Naive thymus-derived CD4-positive, alpha-beta T cell (primary cell): ENCODE results near the gene SEMA4D. TPM values are rescaled to one million over a fixed set of nuclear protein-coding genes. Genes with fewer than 3 reads are reported as not detected.
"Not testable (repeated sequence)": the region's sequence is repeated elsewhere in the genome, so short reads cannot be mapped to it uniquely, and the experiment has no call there.

Experiments
- ATAC-seq: fragments of 150-1000 bp; cut with Tn5 transposase; 2 replicates; pipeline ENCODE4 v1.10.0; 2021; ENCODE audit warnings: mild to moderate bottlenecking, moderate library complexity
- CTCF ChIA-PET: fragments of 350-600 bp; sonication (Branson Sonifier 250); formaldehyde crosslinking; loops from one replicate; lab custom pipeline; 2021; ENCODE audit warnings: antibody characterized with exemption; lab: Charles Lee
- POLR2A ChIA-PET: fragments of 350-600 bp; sonication (Branson Sonifier 250); formaldehyde crosslinking; loops from one replicate; lab custom pipeline; 2021; ENCODE audit warnings: antibody characterized with exemption, inconsistent platforms; lab: Charles Lee
- DNase-seq, 9 donors: peaks; one replicate each; pipeline versions ENCODE4 v3.0.0 to v3.0.0-alpha.2; 2020 to 2022; ENCODE audit warnings: mixed read lengths in 1 of 9
- H3K27ac ChIP-seq: one replicate; pipeline ENCODE4 v1.7.0; 2013; ENCODE audit warnings: mild to moderate bottlenecking, low read depth, low read length, moderate library complexity
- H3K27me3 ChIP-seq, 2 donors: one replicate each; pipeline ENCODE4 v1.7.0; 2013; ENCODE audit warnings: low read length in 2 of 2, mild to moderate bottlenecking in 2 of 2, moderate library complexity in 2 of 2; ENCODE audit not compliant: control insufficient read depth in 2 of 2, insufficient read depth in 2 of 2
- H3K36me3 ChIP-seq, 3 experiments: 1 replicate in 2 of 3; 2 replicates in 1 of 3; pipeline ENCODE4 v1.7.0; 2013; ENCODE audit warnings: low read length in 3 of 3, mild to moderate bottlenecking in 3 of 3, moderate library complexity in 1 of 3; ENCODE audit not compliant: insufficient read depth in 3 of 3, control insufficient read depth in 2 of 3
- H3K4me1 ChIP-seq, 2 donors: one replicate each; pipeline ENCODE4 v1.7.0; 2013; ENCODE audit warnings: low read length in 2 of 2, mild to moderate bottlenecking in 2 of 2, moderate library complexity in 1 of 2; ENCODE audit not compliant: control insufficient read depth in 2 of 2, insufficient read depth in 2 of 2
- H3K4me3 ChIP-seq: 2 replicates; pipeline ENCODE4 v1.7.0; 2013; ENCODE audit warnings: mild to moderate bottlenecking, low read length
- H3K9me3 ChIP-seq, 3 experiments: 1 replicate in 2 of 3; 2 replicates in 1 of 3; pipeline ENCODE4 v1.7.0; 2013; ENCODE audit warnings: low read length in 3 of 3; ENCODE audit not compliant: control insufficient read depth in 2 of 3
- H3K27ac Mint-ChIP-seq, 9 donors: one replicate each; pipeline ENCODE4 v1.8.0; 2020 to 2022; ENCODE audit warnings: mixed read lengths in 9 of 9, mild to moderate bottlenecking in 8 of 9, moderate library complexity in 5 of 9, inconsistent platforms in 2 of 9
- H3K27me3 Mint-ChIP-seq, 5 donors: one replicate each; pipeline ENCODE4 v1.8.0; 2021 to 2022; ENCODE audit warnings: mixed read lengths in 5 of 5, mild to moderate bottlenecking in 1 of 5
- H3K36me3 Mint-ChIP-seq, 5 donors: one replicate each; pipeline ENCODE4 v1.8.0; 2020 to 2022; ENCODE audit warnings: mixed read lengths in 5 of 5, mild to moderate bottlenecking in 3 of 5, inconsistent platforms in 1 of 5
- H3K4me1 Mint-ChIP-seq, 7 donors: one replicate each; pipeline ENCODE4 v1.8.0; 2020 to 2022; ENCODE audit warnings: mixed read lengths in 7 of 7, mild to moderate bottlenecking in 3 of 7, inconsistent platforms in 1 of 7
- H3K4me3 Mint-ChIP-seq, 10 donors: one replicate each; pipeline ENCODE4 v1.8.0; 2020 to 2022; ENCODE audit warnings: mild to moderate bottlenecking in 10 of 10, mixed read lengths in 10 of 10, moderate library complexity in 6 of 10, inconsistent platforms in 2 of 10
- H3K9me3 Mint-ChIP-seq, 11 donors: one replicate each; pipeline ENCODE4 v1.8.0; 2020 to 2022; ENCODE audit warnings: mixed read lengths in 11 of 11, mild to moderate bottlenecking in 4 of 11, inconsistent platforms in 1 of 11, moderate library complexity in 1 of 11
- intact Hi-C, 2 donors: fragments of 100-400 bp; cut with micrococcal nuclease; formaldehyde crosslinking; loops; one replicate each; pipeline ENCODE4 v1.15.1; 2023
- polyA plus RNA-seq, 2 donors: library from polyadenylated mRNA; unstranded; fragments of 300-500 nt; fragmentation: Illumina TruSeq; gene quantifications; one replicate each; pipeline ENCODE4 v1.2.3, GENCODE V29; 2021
- total RNA-seq, 6 experiments: library from RNA in 5 of 6; stranded (reverse) in 5 of 6; gene quantifications; 1 replicate in 5 of 6; 2 replicates in 1 of 6; pipeline ENCODE4 v1.2.3 and lab custom pipeline; 2021 to 2026

SEMA4D gene
- total and polyA plus RNA-seq, 7 experiments from 2014 or later: 114 to 465 (median 448) TPM

DNA sequence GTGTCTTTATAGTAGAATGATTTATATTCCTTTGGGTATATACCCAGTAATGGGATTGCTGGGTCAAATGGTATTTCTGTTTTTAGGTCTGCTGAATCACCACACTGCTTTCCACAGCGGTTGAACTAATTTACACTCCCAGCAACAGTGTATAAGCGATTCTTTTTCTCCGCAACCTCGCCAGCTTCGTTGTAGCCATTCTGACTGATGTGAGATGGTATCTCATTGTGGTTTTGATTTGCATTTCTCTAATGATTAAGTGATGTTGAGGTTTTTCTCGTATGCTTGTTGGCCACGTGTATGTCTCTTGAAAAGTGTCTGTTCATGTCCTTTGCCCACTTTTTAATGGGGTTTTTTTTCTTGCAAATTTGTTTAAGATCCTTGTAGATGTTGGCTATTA, 154.1 kb downstream of the SEMA4D start:
- intact Hi-C loops, POLR2A ChIA-PET, H3K9me3 ChIP-seq, H3K27ac ChIP-seq, ATAC-seq, DNase-seq, H3K27me3 Mint-ChIP-seq, H3K4me3 Mint-ChIP-seq, H3K4me1 ChIP-seq, H3K9me3 Mint-ChIP-seq, H3K27me3 ChIP-seq, H3K4me3 ChIP-seq: not testable (repeated sequence)
- Mint-ChIP-seq H3K27ac (peak overlapping the region in 1 of 9 donors; percentile 32), H3K36me3 (peaks cover 33 to 85% (median 72%) of the 10 kb centered on the region in 5 donors), H3K4me1 (peaks cover 4 to 32% (median 12%) of the 10 kb centered on the region in 7 donors)
- CTCF ChIA-PET: interaction anchor here (0.7 kb wide), 1 partner anchor 212 kb away, joined by 3 read pairs; no protein-coding TSS in a partner anchor
- peaks cover 36 to 96% (median 37%) of the 10 kb centered on the region in 3 experiments for H3K36me3 ChIP-seq

DNA sequence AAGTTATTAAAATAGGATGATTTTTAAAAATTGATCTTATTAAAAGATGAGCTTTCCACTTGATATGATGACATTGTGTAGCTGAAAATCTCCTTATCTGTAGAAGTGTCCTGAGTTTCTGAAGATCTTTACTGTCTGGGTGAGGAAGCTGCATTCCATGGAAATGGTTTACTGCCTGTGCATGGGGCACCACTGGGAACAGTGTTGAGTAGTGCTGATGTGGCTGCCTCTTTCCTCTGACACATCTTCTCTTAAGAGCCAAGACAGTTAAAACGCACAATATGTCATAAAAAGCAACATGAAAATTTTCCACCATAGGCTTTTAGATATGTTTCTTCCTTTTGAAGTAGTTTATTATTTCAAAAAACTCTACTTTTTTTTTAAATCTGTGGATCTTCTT, 155.0 kb downstream of the SEMA4D start:
- no peak for DNase-seq
- Mint-ChIP-seq H3K27ac (peak overlapping the region in 2 of 9 donors; percentile 69 to 77), H3K36me3 (peaks cover 29 to 85% (median 70%) of the 10 kb centered on the region in 5 donors), H3K9me3 (peaks cover 0 to 2% (median 0%) of the 10 kb centered on the region in 11 donors), H3K4me3 (no peak overlapping the region), H3K27me3 (no peaks in the 10 kb centered on the region), H3K4me1 (peaks cover 4 to 29% (median 17%) of the 10 kb centered on the region in 7 donors)
- Histone ChIP-seq H3K27me3 (no peaks in the 10 kb centered on the region), H3K36me3 (peaks cover 37 to 96% (median 38%) of the 10 kb centered on the region in 3 experiments), H3K27ac (no peak overlapping the region), H3K9me3 (no peaks in the 10 kb centered on the region), H3K4me3 (no peak overlapping the region), H3K4me1 (no peaks in the 10 kb centered on the region)
- ATAC-seq: no peak
- ChIA-PET CTCF (no interaction called here), POLR2A (interaction anchor here (0.8 kb wide), 1 partner anchor 18 kb away, joined by 3 read pairs; no protein-coding TSS in a partner anchor)
- intact Hi-C loops: no loop called here

DNA sequence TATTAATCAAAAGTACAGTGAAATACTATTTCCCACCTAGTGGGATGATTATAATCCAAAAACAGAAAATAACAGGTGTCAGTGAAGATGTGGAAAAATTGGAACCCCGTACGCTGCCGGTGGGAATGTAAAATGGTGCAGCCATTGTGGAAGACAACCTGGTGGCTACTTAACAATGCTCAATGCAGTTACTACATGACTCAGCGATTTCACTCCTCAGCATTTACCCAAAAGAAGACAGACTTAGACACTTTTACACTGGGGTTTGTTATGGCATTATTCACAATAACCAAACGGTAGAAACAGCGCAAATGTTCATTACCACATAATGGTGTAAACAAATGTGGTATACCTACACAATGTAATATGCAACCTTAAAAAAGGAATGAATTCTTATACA, 155.7 kb downstream of the SEMA4D start:
- peak overlapping the region in 1 of 9 donors; percentile 50 for H3K27ac Mint-ChIP-seq
- H3K27me3 Mint-ChIP-seq: no peaks in the 10 kb centered on the region
- CTCF ChIA-PET: no interaction called here
- H3K27ac ChIP-seq: no peak overlapping the region
- peaks cover 8 to 29% (median 21%) of the 10 kb centered on the region in 7 donors for H3K4me1 Mint-ChIP-seq
- no peak overlapping the region for H3K4me3 Mint-ChIP-seq
- H3K27me3 ChIP-seq: no peaks in the 10 kb centered on the region
- peaks cover 29 to 88% (median 76%) of the 10 kb centered on the region in 5 donors for H3K36me3 Mint-ChIP-seq
- no peak for DNase-seq
- peaks cover 44 to 96% (median 45%) of the 10 kb centered on the region in 3 experiments for H3K36me3 ChIP-seq
- no peaks in the 10 kb centered on the region for H3K9me3 ChIP-seq
- intact Hi-C loops: no loop called here
- ATAC-seq: no peak
- POLR2A ChIA-PET: interaction anchor here (0.8 kb wide), 1 partner anchor 17 kb away, joined by 3 read pairs; no protein-coding TSS in a partner anchor
- no peaks in the 10 kb centered on the region for H3K4me1 ChIP-seq
- peaks cover 0 to 2% (median 0%) of the 10 kb centered on the region in 11 donors for H3K9me3 Mint-ChIP-seq
- no peak overlapping the region for H3K4me3 ChIP-seq

DNA sequence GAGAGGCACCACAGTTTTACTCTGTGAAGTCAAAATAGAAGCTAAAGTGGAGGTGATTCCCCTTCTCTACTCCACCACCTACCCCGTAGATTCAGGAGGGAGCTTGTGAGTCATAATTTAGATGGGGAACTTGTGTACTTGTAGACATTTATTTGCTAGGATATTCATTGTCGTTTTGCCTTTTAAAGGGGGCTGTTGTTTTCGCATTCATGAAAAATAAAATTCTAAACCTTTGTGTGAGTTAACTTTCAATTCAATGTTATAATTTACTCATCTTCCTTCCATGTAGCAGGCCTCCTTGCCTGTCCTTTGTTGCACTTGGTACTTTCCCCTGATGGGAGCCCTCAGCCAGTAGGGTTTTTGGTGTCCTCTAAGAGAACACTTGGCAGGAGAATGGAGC, 157.6 kb downstream of the SEMA4D start:
- Mint-ChIP-seq H3K4me3 (no peak overlapping the region), H3K9me3 (peaks cover 0 to 2% (median 0%) of the 10 kb centered on the region in 11 donors), H3K36me3 (peaks cover 20 to 81% (median 60%) of the 10 kb centered on the region in 5 donors), H3K27ac (peak overlapping the region in 4 of 9 donors; percentile 23 to 51 (median 36)), H3K27me3 (no peaks in the 10 kb centered on the region), H3K4me1 (peaks cover 8 to 27% (median 21%) of the 10 kb centered on the region in 7 donors)
- intact Hi-C loops: loop anchor here in 1 of 2 donors (2.0 kb wide), 1 partner anchor 14 kb away; no protein-coding TSS in a partner anchor
- ChIA-PET CTCF (interaction anchor here (0.5 kb wide), 1 partner anchor 325 kb away, joined by 4 read pairs; no protein-coding TSS in a partner anchor), POLR2A (no interaction called here)
- ATAC-seq: no peak
- H3K27ac ChIP-seq: no peak overlapping the region
- H3K4me3 ChIP-seq: no peak overlapping the region
- no peak for DNase-seq
- H3K36me3 ChIP-seq: peaks cover 42 to 90% (median 49%) of the 10 kb centered on the region in 3 experiments
- H3K9me3 ChIP-seq: no peaks in the 10 kb centered on the region
- H3K4me1 ChIP-seq: no peaks in the 10 kb centered on the region
- no peaks in the 10 kb centered on the region for H3K27me3 ChIP-seq

- Histone ChIP-seq H3K4me1 (no peaks in the 10 kb centered on the region), H3K27ac (no peak overlapping the region), H3K4me3 (no peak overlapping the region), H3K27me3 (no peaks in the 10 kb centered on the region), H3K36me3 (peaks cover 40 to 88% (median 45%) of the 10 kb centered on the region in 3 experiments), H3K9me3 (no peaks in the 10 kb centered on the region)
- CTCF ChIA-PET: no interaction called here
- POLR2A ChIA-PET: no interaction called here
- Mint-ChIP-seq H3K9me3 (peaks cover 0 to 2% (median 0%) of the 10 kb centered on the region in 11 donors), H3K36me3 (peaks cover 14 to 78% (median 57%) of the 10 kb centered on the region in 5 donors), H3K27me3 (no peaks in the 10 kb centered on the region), H3K4me1 (peaks cover 8 to 27% (median 17%) of the 10 kb centered on the region in 7 donors), H3K27ac (peak overlapping the region in 2 of 9 donors; percentile 23 to 51), H3K4me3 (no peak overlapping the region)
- intact Hi-C loops: loop anchor here in 1 of 2 donors (2.0 kb wide), 2 partner anchors 13 to 21 kb away; partner anchors contain the start of gene SECISBP2
- no peak for DNase-seq
- ATAC-seq: no peak
Observed at GRCh38 chr9:89339807-89340206, 158.1 kb downstream of the SEMA4D start.

- no peak for DNase-seq
- Histone ChIP-seq H3K36me3 (peaks cover 39 to 87% (median 46%) of the 10 kb centered on the region in 3 experiments), H3K27ac (no peak overlapping the region), H3K9me3 (no peaks in the 10 kb centered on the region), H3K4me1 (no peaks in the 10 kb centered on the region), H3K4me3 (no peak overlapping the region), H3K27me3 (no peaks in the 10 kb centered on the region)
- Mint-ChIP-seq H3K27ac (no peak overlapping the region), H3K9me3 (peaks cover 0 to 2% (median 0%) of the 10 kb centered on the region in 11 donors), H3K4me1 (peaks cover 2 to 14% (median 8%) of the 10 kb centered on the region in 7 donors), H3K4me3 (no peak overlapping the region), H3K36me3 (peaks cover 12 to 45% (median 26%) of the 10 kb centered on the region in 5 donors), H3K27me3 (no peaks in the 10 kb centered on the region)
- intact Hi-C loops: no loop called here
- CTCF ChIA-PET: no interaction called here
- ATAC-seq: no peak
- POLR2A ChIA-PET: no interaction called here
Observed at GRCh38 chr9:89330513-89330912, 167.4 kb downstream of the SEMA4D start.
